Colon (tissue), 2 donors: Measurements from ENCODE around the gene EXOC1L.
"Not testable (repeated sequence)": the region's sequence is repeated elsewhere in the genome, so short reads cannot be mapped to it uniquely, and the experiment has no call there.

ENCODE experiments used
- FAIRE-seq: peaks from 2 replicates; lab custom pipeline; 2012; peaks lifted over from hg19 to GRCh38; lab: Jason Lieb, UNC
- donor health status: control.
- donor health status: control.

EXOC1L gene

DNA sequence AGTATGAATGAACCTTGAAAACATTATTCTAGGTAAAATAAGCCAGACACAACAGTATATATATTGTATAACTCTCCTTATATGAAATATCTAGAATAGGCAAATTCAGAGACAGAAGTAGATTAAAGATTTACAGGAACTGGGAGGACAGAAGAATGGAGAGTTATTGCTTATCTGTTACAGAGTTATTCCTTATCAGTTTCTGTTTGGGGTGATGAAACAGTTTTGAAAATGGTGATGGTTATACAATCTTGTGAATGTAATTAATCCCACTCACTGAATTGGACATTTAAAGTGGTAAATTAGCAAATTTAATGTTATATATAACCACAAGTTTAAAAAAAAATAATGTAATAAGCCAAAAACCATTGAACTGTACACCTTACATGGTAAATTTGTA lies 19.4 kb downstream of the EXOC1L start:
- no peak for FAIRE-seq

DNA sequence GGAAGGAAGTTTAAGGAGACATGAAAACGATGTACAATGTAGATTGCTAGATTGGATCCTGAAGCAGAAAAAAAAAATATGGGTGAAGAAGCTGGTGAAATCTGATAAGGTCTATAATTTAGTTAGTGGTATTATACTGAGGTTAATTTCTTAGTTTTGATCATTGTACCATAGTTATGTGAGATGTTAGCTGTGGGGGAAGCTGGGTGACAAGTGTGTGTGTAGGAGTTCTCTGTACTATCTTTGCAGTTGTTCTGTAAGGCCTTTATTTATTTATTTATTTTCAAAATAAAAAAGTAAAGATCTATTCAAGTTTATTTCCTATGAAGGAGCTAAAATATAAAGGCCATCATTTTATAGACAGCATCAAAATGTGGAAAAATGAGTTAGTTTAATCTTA lies 21.4 kb downstream of the EXOC1L start:
- no peak for FAIRE-seq

DNA sequence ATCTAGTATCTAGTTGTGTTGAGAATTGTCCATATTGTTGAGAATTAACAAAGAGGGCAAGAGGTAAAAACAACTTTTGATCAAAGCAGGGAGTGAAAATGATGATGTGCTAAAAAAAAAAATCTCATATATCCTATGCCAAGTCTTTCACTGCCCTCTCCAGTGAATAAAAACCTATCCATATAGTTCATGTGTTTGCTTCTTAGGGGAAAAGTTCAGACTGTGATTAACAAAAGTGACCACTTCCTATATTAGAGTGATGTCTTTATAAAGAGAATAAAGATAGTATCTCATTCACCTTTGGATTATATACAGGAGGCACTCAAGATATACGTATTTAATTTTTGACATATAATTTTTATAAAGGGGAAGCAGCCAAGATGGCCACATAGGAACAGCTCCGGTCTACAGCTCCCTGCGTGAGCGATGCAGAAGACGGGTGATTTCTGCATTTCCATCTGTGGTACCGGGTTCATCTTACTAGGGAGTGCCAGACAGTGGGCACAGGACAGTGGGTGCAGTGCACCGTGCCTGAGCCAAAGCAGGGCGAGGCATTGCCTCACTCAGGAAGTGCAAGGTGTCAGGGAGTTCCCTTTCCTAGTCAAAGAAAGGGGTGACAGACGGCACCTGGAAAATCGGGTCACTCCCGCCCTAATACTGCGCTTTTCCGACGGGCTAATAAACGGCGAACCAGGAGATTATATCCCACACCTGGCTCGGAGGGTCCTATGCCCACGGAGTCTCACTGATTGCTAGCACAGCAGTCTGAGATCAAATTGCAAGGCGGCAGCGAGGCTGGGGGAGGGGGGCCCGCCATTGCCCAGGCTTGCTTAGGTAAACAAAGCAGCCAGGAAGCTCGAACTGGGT lies 22.0 kb downstream of the EXOC1L start:
- not testable (repeated sequence) for FAIRE-seq

DNA sequence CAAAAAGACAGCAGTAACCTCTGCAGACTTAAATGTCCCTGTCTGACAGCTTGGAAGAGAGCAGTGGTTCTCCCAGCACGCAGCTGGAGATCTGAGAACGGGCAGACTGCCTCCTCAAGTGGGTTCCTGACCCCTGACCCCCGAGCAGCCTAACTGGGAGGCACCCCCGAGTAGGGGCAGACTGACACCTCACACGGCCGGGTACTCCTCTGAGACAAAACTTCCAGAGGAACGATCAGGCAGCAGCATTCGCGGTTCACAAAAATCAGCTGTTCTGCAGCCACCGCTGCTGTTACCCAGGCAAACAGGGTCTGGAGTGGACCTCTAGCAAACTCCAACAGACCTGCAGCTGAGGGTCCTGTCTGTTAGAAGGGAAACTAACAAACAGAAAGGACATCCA lies 22.7 kb downstream of the EXOC1L start:
- not testable (repeated sequence) for FAIRE-seq

DNA sequence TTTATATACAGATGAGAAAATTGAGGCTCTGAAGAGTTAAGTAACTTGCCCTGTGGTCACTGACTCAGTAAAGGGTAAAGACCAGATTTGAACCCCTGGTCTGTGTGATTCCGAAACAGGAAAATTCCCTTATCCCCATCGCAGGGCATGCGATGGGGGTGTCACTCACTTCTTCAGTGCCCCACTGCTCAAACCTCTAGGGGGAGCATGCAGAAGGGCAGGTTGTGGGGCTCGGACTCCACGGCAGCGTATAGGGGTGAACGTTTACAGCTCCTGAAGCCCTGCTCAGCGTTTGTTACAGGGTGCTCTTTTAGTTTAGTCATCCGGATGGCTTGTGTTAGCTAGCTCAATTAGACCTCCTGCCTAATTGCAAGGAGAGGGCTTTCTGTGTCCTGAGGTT lies 30.1 kb downstream of the EXOC1L start:
- FAIRE-seq, result no peak

DNA sequence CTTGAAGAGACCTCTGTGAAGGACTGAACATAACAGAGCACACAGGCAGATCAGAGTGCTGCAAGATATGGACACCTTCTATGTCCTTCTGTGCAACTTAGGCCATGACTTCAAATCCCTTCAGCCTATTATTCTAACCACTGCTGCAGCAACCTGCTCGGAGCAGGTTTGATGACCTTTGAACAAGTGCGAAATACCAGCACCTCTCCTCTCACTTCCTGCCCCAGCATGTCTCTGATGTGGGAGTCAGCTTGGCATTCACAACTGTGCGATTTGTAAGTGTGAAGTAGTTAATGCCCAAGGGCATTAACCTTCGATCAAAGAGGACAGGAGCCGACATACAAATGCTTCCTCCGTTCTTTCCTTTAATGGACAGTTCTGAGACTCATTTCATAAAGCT lies 32.3 kb downstream of the EXOC1L start:
- FAIRE-seq, result no peak

DNA sequence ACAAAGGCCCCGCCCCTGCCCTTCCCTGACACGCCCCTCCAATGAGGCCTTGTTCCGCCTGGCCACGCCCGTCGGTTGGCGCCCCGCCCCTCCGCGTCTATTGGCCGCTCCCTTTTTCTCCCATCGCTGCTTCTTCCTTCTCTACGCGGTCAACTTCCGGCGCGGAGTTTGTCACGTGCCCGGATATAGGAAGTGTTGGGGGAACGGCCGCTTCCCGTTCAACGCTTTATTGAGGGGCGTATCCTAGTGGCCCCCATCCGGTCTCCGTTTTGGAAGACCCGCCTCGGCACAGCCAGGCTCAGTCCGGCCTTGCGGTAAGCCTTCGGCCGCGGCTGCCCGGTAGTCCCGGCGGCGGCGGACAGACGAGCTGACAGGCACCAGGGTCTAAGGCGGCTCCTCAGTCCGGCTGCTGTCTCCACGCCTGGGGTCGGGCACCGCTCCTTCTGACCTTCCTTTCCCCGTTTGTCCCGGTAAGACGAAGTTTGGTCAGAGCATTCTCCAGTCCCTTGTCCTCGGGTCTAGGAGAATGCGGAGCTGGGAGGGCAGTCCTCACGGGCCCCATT lies 34.0 kb downstream of the EXOC1L start, which contains the start of gene EXOC1:
Gene EXOC1 (plus strand): TSS at position 165 of the 563 bp plus-strand sequence. CDS start 4,676 bp downstream, outside the sequence.
- no peak for FAIRE-seq

DNA sequence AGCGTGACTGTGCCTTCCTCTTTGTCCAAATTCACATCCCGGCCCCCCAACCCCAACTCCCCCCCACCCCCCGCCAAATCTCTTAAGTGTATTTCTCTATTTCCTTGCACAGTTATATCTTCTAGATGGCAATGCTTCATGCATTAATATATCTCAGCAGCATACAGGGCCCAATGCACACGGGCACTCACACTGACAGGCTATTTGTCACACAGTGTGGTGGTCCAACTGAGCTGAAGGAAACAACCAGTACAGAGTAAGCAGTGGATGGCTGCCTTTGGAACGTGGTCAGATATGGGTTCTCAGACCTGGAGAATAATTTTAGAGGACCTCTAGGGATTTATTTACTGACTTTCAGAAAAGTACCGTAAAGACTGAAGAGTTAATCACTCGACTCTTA lies 34.5 kb downstream of the EXOC1L start:
- no peak for FAIRE-seq

DNA sequence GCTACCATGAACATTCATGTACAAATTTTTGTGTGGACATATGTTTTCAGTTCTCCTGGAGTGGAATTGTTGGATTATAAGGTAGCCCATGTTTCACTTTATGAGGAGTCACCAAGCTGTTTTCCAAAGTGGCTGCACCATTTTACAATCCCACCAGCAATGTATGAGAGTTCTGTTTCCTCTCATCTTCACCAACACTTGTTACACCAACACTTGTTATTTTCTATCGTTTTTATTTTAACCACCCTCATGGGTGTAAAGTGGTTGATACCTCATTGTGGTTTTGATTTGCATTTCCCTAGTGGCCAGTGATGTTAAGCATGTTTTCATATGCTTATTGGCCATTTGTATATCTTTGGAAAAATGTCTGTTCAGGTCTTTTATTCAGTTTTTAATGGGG lies 38.0 kb downstream of the EXOC1L start:
- no peak for FAIRE-seq

DNA sequence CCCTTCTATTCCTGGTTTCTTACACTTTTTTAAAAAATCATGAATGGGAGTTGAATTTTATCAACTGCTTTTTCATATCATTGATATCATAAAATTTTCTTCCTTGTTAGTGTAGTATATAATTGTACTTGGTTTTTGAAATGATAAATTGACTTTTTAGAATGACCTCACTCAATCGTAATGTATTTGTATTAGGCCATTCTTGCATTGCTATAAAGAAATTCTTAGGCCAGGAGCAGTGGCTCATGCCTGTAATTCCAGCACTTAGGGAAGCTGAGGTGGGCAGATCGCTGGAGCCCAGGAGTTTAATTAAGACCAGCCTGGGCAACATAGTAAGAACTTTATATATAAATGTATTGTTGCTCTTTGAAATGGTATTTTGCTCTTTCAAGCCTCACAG lies 40.1 kb downstream of the EXOC1L start:
- FAIRE-seq, result peak; percentile 57

DNA sequence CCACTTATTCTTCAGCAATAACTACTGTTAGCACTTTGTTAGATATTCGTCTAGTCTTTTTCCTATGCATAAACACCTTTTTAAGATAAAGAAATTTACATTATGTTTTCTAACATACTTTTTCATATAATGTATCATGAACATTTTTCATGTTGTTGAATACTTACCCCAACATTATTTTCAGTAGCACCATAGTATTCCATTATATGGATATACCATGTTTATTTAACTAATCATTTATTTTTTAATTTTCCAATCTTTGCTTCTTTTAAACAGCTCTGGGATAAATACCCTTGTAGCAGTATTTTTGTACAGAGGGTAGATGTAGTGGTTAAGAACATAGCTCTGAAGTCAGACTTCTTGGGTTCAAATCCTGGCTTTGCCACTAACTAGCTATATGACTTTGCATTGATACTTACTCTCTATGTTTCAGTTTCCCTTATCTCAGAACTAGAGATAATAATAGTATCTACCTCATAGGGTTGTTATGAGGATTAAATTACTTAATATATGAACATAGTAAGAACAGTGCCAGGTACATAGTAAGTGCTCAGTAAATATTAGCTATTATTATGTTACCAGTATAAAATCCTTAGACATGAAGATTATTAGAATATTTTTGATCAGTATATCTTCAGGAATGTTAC lies 45.1 kb downstream of the EXOC1L start:
- FAIRE-seq, result no peak

DNA sequence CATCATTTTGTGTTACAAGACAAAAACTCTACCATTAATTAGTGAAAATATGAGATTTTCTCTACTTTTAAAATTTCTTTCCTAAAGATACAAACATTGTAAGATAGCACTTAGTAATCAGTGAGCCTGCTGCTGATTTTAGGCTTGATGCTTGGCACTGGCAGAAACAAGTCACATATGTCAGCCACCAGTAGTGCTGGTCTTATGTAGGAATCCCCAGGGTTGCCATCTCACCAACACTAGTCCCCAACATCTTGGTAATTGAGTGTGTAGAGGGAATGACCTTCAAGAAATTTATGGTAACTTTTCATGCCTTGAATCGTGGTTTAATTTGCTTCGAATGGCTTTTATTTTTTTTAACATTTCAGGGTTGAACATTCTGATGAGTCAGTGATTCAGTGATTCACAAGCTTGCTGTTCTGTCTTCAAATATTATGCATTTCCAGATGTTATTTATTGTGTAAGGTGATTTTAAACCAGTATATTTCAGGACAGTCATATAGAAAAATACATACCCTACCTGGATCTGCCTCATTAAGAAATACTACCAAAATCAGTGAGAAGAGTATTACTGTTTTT lies 45.7 kb downstream of the EXOC1L start:
- FAIRE-seq, result no peak

DNA sequence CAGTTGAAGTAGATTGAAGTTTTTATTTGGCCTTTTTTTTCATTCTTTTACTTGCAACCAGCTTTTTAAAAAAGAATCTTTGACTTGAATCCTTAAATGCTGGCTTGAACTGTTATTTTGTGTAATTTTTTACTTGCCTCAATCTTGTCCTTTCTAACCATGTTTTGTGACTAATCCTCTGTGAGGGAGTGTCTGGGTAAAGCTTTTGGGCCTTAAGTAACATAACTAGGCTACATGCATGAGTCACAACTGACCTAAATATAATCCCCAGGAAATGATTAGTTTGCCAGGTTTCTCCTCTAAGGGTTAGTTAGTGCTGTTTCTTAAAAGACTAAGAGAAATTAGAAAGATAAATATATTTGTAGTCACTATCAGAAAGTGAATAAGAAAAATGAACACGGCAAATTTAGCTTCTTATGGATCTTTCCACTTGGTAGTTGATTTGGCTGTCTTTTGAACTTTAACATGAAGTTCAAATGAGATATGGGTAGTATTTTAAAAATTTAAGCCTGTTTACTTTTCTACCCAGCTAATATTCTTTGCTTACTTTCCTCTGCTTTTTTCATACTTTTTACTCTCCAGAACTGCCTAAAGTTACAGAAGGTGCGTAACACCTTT lies 46.8 kb downstream of the EXOC1L start:
- FAIRE-seq, result no peak

DNA sequence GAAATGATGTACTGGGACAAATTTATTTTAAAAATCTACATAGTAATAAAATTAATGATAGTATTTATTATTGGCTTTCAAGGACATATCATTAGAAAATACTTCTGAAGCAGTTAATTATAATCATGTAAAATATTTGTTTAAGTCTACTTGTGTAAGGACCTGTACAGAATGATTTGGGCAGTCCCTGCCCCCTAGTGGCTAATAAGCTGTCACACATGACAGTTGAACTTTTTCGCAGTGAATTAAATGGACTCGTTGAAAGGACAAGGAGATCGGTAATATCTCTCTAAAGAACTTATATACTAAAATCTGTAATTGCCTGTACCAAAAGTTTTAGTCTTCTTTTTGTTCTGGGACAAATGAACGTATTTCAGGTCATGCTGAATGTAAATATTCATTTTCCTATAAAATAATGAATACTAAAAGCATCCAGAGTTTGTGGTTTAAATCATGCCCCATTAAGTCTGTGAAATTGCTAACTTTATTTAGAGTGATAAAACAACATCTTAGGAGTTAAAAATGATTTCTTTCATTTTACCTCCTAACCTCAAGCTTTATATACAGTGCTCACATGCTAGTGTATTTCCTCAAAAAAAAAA lies 47.5 kb downstream of the EXOC1L start:
- FAIRE-seq, result peak; percentile 82

DNA sequence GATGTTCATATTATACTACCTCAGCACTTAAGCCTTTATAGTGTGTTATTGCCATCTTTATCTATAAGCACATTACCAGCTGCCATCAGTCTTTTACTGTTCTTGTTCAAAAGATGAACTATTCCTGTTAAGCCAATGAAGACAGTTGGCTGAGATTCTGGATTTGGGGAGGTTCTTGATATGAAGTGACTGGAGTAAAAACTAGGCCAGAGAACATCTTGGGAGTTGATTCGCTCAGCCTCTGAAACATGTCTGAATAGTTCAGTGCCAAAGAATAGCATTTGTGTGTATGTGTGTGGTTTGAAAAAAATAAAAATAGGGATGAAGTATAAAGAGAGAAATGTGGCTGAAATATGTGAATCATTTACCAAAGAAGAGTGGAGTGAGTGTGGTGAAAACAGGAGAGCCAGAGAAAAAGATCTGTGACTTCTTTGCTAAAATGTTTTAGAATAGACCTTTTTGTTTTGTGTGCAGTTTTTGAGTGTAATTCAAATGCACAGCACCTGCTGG lies 49.0 kb downstream of the EXOC1L start:
- no peak for FAIRE-seq

DNA sequence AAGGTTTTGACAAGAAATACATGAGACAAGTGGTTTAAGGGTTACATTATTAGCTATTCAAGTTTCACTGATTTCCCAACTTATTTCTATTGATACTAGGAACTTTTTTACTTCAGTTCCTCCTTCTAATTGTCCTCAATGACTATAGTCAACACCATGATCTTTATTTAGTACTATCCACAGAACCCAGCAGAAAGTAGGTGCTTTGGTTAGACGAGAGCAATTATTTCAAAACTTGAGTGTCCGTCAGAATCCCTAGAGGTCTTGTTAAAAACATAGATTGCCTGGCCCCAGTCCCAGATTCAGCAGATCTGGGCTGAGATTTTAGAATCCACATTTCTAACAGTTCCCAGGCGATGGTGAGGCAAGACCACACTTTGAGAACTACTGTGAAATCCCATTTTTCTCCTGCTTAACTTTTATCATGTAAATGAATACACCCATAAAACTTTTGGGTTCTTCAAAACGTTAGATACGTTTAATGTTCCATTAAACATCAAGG lies 51.8 kb downstream of the EXOC1L start:
- no peak for FAIRE-seq

DNA sequence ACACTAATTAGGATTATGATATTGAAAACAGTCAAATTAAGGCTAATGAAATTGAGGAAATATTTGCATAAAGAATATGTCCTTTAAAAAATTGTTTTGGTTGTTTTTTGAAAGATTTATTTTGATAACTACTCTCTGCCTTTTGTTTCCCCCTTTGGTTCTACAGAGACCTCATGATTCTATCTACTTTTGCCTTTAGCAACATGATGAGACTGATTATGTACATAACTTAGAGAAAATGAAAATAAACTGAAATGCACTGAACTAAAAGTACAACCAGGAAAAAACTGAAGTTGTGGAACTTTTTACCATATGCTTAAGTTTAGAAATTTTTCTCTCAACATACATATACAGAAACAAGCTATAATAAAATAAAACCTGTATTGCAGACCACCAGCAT lies 55.2 kb downstream of the EXOC1L start:
- FAIRE-seq, result no peak

DNA sequence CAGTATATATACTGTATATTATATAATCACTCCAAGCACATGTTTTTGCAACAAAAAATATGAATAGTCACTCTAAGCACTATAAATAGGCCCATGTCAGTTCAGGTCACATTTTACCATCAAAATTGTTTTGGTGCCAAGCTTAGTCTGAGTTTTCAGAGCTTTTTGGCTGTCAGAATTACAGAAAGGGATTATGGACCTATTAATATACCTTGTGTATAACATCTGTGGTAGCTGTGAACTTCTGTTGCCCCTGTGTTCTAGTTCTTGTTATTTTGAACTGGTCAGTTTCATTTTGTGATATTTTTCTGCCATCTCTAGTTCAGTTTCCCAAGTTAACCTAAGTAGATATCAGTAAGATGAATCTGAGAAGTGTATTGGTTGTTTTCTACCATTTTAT lies 56.8 kb downstream of the EXOC1L start:
- FAIRE-seq, result no peak

DNA sequence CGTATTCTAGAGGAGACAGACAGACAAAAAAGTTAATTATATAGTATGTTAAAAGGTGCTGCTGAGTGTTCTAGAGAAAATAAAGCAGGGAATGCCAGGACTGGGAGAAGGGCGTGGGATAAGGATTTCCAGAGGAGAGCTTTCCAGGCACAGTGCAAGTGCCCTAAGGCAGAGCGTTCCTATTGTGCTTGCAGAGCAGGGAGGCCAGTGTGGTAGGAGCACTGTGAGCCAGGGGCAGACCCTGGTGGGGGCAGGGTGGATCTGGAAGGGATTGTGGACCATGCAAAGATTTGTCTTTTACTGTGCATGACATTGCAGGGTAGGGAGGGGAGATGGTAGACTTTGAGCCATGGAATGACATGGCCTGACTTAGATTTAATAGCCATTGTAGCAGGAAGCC lies 59.6 kb downstream of the EXOC1L start:
- FAIRE-seq, result no peak

DNA sequence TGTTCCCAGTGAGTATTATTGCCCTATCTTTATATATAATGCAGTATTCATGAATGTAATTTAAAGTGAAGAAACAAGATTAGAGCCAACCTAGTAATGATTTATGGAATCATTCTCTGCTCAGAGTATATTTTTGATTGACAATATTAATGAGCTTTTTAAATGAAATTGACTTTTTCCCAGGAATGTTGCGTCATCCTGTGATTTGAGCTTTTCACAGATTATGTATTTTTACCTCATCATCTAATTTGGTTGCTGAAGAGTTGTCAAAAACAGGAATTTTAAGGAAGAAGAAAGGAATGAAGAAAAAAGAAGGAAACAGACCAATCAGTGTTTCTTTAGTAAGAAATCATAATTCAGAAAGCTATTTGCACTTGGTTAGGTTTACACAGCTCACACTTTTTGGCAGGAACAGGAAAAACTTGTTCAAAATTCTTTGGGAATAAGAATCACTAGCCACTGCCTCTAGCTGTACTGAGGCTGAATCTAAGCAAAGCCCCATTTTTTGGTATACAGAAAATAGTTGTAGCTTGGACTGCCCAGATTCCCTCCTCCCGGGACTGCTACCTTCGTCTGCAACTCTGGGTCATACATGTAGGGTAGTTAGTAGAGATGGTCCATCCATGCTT lies 61.2 kb downstream of the EXOC1L start:
- FAIRE-seq, result no peak
